ENCODE results near the gene CLHC1.
"Not testable (repeated sequence)": the region's sequence is repeated elsewhere in the genome, so short reads cannot be mapped to it uniquely, and the experiment has no call there.

The CLHC1 gene

DNA sequence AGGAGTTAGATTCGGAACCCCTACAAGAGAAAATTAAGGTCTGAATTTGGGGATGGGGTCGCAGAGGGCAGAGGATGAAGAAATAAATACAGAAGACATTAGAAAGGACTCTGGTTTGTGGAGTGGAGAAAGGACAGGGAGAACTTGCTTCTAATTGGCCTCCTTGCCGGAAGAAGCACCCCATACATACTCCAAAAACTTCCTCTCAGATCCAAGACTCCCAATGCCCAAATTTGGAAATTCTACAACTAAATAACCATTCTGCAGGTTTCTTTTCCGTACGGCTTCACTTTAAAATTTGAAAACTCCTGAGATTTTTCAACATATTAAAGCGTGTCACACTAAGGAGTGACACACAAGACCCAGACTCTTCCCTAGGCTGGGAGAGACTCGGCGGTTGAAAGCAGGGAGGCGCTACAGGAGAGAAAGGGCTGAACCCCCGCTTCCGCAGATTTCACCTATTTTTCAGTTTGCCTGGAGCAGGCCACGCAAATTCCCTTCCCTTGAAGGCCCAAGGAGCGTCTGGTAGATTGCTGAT is 478 bp downstream of the CLHC1 start:
- no peak for DNase-seq

DNA sequence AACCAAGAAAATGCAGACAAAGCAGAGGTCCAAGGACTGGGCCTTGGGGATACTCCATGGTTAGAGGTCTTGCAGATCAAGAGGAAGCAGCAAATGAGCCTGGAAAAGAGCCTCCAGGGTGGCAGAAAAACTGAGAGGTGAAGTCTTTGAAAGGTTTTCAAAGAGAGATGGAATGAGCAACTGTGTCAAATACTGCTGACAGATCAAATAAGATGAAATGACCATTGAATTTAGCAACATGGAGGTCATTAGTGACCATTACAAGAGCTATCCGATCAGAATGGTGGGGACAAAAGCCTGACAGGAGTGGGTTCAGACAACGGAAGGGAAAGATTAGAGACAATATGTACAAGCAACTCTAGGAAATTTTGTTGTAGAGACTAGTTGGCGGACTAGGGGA is 1.5 kb downstream of the CLHC1 start:
- DNase-seq = no peak

DNA sequence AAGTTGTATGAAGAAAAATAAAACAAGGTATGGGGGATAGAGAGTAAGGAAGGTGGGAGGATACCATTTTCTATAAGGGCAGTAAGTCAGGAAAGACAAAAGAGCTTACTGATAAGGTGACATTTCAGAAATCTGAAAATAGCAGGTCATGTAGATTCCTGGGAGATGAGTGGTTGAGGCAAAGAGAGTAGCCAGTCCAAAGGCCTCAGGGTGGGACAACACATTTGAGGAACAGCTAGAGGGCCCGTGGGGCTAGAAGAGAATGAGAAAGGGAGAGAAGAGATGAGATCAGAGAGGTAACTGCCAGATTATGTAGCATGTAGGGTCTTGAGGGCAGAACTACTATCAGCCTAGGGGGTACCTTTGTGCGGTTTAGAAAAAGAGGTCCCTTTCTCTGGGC is 2.9 kb downstream of the CLHC1 start:
- no peak for DNase-seq

DNA sequence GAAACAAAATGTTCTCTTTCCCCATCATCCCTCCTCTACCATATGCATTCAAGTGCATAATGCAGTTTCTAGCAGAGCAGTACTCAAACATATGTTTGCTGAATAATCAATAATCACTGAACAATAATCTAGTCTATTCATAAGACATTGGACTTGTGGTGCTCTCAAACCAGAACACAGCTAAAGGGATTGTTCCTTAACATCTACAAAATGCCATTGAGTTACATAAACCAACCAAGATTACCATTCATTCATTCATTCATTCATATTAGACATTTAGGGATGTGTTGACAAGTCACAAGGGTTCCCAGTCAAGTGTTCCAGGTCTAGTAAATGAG is 3.9 kb downstream of the CLHC1 start:
- DNase-seq = no peak

DNA sequence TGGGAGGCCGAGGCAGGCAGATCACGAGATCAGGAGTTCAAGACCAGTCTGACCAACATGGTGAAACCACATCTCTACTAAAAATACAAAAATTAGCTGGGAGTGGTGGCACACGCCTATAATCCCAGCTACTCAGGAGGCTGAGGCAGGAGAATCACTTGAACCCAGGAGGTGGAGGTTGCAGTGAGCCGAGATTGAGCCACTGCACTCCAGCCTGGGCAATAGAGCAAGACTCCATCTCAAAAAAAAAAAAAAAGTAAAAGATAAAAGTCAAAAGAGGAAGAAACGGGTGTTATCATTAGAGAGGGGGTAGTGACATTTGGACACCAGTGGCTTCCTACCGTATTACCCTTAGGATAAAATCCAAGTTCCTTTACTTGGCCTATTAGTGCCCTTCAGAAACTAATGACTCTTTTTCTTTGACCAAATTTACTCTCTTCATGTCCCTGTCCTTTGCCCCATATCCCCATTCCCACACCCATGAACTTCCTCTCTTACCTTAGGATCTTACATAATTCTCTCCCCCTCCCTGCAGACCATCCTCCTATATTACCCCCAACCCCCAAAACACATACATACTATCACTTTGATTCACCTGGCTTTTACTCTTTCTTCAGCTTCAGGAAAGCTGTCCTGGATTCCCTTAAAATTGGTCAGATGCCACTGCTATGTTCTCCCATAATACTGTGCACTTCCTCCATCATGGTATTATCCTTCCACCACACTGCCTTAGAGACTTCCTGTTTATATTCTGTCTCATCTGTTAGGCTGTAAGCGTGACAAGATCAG is 4.5 kb downstream of the CLHC1 start:
- not testable (repeated sequence) for DNase-seq

DNA sequence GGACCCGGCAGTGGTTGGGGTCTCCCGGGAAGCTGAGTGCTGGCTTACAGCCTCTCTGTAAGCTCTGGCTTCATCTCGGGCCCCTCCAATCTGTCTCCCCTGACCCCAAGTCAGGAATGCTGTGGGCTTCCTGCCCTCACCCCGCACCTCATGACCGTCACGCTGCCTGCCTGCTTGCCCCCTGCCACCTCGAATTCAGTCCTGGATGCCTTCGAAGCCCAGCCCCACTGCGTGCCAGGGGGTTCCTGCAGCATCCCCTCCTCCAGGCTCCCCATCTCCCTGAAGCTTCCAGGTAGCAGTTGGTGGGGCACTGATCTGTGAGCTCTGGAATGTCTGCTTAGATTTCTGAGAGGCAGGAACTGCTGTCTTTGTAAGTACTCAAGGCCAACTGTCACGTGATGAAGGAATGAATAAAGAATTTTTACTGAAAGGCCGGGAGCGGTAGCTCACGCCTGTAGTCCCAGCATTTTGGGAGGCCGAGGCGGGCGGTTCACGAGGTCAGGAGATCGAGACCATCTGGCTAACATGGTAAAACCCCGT is 6.5 kb downstream of the CLHC1 start:
- no peak for DNase-seq

DNA sequence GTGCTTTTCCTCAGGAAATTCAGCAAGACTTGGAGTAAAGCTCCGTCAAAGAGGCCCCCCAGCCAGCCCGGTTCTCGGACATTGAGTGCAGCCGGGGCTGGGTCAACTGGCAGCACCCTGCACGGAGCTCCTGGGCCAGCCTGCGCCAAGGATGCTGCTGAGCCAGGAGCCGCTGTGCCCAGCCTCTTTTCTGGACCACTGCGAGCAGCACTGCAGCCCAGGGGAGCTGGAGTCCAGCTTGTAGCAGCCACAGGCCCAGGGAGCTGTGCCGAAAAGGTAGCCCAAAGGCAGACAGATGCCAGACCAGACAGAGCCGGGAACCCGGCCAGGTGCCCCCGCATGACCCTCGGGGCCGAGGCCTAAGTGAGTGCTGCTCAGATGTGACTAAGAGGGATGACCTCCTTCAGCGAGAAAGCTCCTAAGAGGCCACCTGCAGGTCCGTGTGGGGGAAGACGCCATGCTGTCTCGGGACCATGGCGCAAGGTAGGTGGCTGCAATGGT is 7.3 kb downstream of the CLHC1 start:
- no peak for DNase-seq

DNA sequence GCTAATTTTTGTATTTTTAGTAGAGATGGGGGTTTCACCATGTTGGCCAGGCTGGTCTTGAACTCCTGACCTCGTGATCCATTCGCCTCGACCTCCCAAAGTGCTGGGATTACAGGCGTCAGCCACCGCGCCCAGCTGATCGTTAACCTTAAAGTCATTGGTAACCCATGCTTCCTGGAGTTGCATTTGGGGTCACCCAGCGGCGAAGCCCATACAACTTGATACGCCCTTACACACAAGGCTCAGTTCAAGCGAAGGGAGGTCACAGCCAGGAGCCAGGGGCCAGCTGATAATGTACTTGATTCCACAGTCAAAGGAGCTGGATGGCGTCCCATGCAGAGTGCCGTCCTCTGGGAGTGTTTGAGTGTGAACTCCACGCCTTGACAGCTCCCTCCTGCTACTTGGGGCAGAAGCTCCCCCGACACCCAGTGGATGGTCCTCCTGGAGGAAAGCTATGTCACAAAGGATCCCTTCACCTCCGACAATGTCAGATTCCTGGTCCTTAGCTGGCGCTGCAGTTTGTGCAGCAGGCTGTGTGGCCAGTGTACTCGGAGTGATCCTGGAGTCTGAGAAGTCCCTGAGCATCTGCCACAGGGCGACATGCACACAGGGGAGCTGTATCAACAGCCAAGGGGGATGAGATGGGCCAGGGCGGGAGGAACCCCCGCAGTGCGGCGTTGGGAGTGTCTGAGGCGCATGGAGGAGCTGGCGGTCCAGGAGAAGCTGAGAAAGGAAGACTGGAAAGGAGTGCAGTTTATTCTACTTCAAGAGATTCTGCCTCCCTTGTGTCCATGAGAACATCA is 7.9 kb downstream of the CLHC1 start:
- DNase-seq = no peak

DNA sequence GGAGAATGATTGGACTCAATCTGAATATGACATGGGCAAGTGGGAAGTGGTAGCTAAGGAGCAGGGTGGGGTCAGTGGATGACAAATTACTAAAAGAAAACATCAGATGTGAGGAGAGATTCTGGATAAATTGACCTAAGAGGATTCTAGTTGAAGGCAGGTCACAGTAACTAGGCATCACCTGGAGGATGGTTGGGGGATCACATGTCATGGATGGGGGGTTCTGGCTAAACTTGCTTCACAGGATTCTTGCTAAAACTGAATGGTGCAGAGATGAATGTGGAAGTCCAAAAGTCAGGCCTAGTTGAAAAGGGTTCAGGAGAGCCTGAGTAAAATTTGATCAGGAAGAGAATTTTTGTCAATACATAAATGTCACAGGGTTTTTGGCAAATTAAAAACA is 18.3 kb downstream of the CLHC1 start:
- DNase-seq = no peak

DNA sequence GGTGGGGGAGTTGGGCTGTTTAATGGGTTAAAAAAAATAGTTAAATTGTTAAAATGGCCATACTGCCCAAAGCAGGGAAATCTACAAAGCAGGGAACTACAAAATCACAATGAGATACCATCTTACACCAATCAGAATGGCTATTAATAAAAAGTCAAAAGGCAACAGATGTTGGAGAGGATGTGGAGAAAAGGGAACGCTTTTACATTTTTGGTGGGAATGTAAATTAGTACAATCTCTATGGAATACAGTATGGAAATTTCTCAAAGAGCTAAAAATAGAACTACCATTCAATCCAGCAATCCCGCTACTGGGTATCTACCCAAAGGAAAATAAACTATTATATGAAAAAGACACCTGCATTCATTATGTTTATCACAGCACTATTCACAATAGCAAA is 27.1 kb downstream of the CLHC1 start:
- DNase-seq = no peak

DNA sequence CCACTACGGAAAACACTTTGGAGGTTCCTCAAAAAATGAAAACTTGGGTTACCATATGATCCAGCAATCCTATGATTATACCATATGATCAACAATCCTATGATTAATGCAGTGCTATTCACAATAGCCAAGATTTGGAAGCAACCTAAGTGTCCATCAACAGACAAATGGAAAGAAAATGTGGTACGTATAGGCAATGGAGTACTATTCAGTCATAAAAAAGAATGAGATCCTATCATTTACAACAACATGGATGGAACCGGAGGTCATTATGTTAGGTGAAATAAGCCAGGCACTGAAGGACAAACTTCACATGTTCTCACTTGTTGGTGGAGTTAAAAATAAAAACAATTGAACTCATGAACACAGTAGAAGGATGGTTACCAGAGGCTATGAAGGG is 27.6 kb downstream of the CLHC1 start:
- no peak for DNase-seq

DNA sequence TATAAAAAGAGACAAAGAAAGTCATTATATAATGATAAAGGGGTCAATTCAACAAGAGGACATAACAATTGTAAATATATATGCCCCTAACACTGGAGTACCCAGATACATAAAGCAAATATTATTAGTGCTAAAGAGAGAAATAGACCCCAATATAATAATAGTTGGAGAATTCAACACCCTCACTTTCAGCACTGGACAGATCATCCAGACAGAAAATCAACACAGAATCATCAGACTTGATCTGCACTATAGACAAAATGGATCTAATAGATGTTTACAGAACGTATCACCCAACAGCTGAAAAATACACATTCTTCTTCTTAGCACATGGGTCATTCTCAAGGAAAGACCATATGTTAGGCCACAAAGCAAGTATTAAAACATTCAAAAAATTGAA is 31.7 kb downstream of the CLHC1 start:
- no peak for DNase-seq

DNA sequence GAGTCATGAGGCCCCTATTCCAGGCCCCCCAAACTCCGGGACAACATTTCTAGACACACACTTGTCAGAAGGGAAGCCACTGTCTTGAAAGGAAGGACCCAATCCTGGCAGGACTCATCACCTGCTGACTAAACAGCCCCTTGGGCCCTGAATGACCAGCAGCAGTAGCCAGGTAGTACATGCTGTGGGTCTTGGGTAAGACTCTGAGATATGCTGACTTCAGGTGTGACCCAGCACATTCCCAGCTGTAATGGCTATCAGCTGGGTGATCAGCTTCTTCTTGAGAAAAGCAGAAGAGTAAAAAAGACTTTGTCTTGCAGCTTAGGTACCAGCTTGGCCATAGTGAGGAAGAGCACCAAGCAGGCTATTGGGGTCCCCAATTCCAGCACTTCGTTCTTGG is 35.6 kb downstream of the CLHC1 start:
- no peak for DNase-seq

DNA sequence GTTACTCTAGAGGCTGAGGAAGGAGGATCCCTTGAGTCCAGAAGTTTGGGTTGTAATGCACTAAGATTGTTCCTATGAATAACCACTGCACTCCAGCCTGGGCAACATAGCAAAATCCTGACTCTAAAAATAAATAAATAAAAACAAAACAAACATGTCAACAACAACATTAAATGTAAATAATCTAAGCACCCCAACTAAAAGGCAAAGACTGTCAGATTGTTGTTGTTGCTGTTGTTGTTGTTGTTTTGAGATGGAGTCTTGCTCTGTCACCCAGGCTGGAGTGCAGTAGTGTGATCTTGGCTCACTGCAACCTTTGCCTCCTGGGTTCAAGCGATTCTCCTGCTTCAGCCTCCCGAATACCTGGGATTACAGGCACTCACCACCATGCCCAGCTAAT is 40.2 kb downstream of the CLHC1 start:
- DNase-seq = not testable (repeated sequence)

DNA sequence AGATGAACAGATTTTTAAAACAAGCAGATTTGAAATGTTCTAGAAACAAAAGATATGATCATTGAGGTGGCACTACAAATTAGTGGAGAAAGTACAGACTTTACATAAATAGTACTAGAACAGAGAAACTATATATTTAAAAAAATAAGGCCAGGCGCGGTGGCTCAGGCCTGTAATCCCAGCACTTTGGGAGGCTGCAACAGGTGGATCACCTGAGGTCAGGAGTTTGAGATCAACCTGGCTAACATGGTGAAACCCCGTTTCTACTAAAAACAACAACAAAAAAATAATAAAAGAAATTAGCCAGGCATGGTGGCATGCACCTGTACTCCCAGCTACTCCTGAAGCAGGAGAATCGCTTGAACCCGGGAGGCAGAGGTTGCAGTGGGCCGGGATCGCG is 45.3 kb downstream of the CLHC1 start:
- not testable (repeated sequence) for DNase-seq

DNA sequence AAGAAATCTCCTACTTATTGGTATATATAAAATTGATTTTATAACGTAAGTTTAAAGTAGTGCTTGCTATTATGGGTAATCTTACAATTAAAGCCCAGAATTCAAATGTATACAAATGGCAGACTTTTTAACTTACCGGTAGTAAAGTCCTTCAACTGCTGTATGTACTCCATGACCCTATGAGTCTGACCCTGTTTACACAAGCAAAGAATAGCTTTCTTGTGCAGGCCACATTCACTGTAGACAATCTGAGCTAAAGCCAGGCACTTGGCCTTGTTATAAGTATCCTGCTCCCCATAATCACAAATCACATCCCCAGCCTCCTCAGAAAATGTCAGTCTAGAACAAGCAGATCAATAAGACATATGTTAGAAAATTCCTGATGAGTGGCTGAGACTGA is 51.7 kb downstream of the CLHC1 start:
- DNase-seq = no peak

DNA sequence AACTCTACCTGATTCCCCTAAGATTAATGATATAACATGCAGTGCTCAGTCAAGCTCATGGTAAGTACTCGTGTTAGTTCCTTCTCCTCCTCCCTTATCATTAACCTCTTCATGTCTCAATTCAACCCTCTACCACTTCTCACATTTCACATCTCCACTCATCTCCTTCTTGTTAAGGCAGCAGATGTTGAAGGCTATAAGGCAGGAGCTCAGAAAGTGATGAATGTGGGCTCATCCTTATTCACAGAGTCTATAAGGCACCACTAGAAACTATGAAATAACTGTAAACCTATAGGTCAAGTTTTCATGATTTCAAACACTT is 56.0 kb downstream of the CLHC1 start:
- DNase-seq = no peak

DNA sequence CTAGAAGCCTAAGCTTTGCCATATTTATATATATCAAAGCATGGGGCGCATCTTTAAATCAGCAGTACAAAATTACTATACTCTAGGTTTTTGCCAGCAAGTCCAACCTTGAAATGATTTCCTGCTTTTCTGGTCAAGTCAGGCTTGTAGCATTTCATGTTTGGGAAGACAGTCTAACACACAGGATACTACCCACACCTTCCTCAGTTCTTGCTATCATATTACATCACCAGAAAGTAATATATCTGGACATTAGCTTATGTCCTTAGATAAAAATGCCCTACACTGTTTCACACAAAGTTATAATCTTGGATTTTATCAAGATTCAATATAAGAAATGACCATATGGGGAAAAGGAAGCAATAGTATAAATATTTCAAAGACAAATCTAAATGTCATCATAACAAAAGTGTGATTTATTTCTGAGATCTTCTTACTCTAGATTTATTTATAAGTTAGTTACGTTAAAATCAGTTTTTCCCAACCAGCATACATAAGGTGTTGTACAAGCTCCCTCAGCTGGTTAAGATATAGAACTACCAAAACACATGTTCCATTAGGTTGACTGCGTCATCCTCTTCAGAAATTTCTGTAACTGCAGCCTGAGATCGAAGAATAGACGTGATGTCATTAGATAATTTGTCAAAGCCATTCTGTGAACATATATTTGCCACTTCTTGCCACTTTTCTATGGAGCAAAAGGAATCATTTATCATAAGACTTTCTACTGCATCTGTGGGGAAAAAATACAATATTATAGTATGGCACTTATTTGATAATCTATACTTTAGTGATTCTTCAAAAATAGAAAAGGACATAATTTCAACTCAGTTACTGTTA is 56.6 kb downstream of the CLHC1 start:
- no peak for DNase-seq

DNA sequence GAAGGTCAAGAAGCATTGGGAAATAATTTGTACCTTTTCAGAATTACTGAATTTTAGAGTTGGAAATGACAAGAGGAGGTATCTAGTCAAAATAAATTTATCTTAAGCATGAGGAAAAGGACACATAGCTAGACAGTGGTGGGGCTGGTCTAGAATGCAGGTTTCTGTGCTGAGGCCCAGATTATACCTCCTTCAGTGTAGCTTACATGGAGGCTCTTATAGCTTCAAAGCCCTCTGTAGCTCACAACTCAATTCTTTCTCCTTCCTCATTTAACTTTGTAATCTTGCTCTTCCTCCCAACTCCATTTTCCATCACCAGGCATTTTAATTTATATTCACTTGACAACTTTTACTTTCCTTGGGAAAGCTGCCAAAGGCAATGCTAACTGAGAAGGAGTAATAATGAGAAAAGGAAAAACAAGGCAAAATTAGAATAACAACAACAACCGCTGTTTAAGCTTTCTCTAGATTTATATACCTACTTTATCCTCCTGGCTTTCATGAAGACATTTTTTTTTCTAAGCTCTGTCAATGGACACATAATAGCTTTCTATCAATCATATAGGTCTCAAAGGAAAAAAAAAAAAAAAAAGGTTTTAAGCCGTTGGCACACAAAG is 58.5 kb downstream of the CLHC1 start:
- no peak for DNase-seq

DNA sequence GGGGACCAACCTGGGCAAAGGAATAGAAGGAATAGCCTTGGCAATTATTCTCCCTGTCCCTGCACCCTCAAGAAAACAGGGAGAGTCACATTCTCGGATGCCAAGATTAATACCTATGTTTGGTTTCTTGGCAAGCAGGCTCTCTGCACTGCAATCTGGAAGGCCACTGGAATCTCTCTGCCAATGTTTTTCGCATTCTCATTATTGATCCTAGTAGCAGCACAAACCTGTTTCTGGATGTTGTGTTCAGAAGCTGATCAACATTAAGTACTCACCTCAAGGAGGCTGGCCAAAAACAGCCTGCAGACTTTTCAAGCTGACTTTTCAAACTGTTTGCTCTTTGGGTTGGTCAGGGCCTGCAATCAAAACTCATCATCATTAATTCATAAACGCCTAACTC is 62.2 kb downstream of the CLHC1 start:
- no peak for DNase-seq

DNA sequence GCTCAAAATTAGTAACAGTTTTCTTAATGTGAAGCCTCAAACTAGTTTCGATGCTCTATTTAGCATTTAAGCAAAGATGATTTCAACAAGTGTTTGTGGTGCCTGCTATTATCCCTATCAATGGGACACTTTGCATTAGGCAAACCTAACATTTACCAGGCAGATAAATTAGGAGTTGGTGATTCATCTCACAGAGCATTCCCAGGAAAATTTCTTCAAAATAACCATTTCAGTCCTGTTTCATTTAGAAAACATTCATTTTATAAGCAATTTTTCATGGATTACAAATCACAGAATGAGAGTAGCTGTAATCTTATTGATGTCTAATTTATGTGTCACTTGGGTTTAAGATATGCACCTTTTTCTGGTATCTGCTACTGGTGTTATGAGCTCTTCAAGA is 62.7 kb downstream of the CLHC1 start:
- DNase-seq = no peak
